ENCODE results near the gene FKBP1B. TPM values are rescaled to one million over a fixed set of nuclear protein-coding genes. Genes with fewer than 3 reads are reported as not detected.
"Not testable (repeated sequence)": the region's sequence is repeated elsewhere in the genome, so short reads cannot be mapped to it uniquely, and the experiment has no call there.

Gene FKBP1B
- total RNA-seq, 1 donor from 2014 or later: 22.8 TPM

DNA sequence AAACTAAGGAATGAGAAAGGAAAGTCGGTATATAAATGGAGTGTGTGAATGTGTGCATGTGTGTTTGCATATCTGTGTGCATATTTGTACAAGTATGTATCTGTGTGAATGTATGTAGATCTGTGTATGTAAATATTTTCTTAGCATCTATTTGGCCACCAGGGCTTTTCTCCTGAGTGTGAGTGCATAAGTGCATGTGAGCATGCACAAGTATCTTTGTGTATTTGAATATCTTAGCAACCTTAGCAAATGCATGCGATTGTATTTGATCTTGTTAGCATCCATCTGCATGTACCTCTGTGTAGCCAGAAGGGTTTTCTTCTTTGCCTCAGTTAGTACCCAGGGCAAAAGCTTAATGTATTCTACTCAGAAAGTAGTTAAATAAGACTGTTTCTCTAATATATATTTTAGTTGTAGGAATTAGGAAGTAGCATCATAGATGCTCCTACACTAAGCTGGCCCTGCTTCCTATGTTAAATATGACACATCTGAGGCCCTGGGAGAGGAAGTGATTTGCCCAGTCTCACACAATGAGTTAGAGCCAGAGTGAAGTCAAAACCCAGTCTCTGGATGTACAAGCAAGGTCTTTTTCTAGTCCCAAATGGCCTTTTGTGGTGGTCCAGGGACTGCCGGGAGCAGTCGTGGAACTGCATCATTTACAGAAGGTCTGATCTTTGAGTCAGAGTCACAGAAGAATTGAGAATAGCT, 9.2 kb downstream of the FKBP1B start:
- no peak for DNase-seq (ENCODE audit: low read depth, low spot score)

DNA sequence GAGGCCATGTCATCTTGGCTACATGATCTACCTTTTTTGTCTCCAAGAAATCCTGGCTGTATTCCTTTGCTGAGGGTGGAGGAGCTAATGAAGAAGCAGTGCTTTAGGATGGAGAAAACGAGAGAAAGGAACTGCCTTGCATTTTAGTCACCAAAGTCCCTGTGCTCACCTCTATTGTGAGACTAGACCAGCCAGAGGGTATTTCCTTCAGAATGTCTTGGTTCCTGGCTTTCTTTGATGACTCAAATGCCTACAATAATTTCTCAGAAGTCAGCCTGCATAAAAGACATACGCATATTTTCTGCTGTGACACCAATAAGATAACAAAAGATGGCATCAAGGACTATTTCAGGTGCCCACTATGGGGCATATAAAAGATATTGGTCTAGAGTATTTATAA, 15.8 kb downstream of the FKBP1B start:
- DNase-seq (ENCODE audit: low read depth, low spot score): no peak

DNA sequence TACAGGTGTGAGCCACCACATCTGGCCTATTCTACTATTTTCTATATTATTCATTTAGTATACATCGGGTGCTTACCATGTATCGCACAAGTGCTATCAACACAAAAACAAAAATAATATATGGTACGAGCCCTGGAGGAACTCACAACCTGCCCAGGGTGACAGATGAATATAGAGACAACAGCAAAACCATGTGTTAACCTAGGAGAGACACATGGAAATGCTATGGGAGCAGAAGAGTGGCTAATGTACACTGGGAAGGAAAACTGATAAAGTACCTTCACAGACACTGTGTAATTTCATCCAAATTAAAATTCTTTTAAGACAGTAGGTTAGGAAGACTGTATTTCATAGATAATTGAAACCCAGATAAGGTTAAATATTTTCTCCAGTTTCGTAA, 22.7 kb downstream of the FKBP1B start:
- DNase-seq (ENCODE audit: low read depth, low spot score): no peak

- DNase-seq (ENCODE audit: low read depth, low spot score): no peak
Measured at GRCh38 chr2:24073816-24074215, 24.3 kb downstream of the FKBP1B start.

DNA sequence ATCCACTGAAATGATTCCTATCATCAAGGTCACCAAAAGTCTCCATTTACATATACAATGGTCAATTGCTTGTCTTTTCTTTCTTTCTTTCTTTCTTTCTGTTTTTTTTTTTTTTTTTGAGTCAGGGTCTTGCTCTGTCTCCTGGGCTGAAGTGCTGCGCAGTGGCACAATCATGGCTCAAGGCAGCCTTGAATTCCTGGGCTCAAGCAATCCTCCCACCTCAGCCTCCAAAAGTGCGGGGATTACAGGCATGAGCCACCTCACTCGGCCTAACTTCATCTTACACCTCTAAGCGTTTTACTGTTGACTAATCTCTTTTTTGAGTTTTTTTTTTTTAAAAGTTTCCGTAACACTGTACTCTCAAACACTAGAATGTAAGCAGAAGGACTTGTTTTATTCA, 25.7 kb downstream of the FKBP1B start:
- DNase-seq (ENCODE audit: low read depth, low spot score): no peak

DNA sequence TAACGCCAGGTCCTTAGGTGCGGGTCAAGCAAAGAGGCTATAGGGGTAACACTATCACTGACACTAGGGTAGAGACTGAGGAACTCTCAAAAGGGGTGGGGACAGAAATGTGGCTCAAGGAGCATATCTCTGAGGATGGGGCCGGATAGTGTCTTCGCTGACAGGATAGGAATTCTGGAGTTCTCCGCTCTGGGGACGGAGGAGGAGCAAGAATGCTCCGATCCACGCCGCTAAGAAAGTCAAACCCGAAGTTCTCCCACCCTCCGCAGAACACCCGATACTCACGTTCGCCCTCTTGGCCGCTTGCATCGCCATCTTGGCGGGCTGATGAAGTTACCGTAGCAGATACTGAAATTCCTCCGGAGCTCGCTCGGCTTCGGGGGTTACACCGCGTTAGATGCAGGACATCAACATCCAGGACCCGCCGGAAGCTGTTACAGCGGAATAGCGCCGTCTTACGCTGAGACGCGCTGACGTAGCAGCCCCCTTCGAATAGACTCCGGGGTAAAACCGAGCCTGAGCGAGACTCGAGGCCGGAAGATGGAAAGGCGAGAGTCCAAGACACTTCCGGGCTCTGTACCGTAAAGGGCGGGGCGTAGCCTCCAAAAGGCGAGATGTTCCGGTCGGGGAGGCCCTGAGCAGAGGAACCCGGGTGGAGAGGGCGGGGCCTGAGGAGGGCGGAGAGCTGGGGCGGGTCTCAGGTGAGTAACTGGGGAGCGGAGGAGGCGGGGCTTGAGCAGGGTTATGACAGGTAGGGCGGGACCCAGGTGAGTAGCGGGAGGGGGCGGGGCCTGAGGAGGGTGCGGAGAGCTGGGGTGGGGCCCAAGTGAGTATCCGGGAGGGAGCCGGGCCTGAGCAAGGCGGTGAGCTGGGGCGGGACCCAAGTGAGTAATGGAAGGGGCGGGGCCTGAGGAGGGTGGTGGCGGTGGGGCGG, 26.6 kb downstream of the FKBP1B start, which contains the start of gene SF3B6:
TSS of gene SF3B6 (minus strand) at position 412 of the 934 bp plus-strand sequence. CDS start at position 315, 97 bp downstream.
- DNase-seq (ENCODE audit: low read depth, low spot score): peak; percentile 93

DNA sequence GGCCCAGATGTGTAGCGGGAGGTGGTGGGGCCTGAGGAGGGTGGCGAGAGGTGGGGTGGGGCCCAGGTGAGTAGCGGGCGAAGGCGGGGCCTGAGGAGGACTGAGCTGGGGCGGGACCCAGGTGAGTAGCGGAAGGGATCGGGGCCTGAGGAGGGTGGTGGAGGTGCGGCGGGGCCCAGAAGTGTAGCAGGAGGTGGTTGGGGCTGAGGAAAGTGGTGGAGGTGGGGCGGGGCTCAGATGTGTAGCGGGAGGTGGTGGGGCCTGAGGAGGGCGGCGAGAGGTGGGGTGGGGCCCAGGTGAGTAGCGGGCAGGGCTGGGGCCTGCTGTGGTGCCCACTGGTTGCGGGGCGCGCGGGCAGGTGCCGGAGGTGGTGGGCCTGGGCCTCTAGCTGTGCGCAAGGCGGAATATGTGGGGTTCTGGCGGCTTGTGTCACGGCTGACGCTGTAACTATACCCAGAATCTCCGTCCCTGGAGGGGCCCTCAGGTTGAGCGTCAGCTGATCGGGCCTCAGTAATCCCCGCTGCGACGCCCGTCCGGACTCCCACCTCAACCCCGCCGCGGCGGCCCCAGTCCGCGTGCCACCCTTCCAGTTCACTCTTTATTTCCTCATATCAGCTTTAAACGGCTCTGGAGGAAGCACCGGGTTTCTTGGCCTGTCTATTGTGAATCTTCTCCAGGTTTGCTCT, 27.5 kb downstream of the FKBP1B start:
- no peak for DNase-seq (ENCODE audit: low read depth, low spot score)

DNA sequence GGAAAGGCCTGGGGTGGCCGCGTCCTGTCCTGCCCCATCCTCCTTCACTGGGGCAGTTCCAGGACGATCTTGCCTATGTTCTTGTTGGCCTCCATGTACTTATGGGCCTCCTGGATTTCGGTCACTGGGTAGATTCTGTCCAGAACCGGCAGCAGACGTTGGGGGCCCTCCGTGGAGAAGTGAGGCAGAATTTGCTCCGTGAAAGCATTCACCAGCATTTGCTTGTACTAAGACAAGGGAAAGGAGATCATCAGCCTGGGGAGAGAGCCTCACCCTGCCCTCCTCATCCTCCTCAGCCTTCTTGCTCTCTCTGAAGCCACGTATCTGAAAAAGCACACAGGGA, 28.0 kb downstream of the FKBP1B start:
- DNase-seq (ENCODE audit: low read depth, low spot score): no peak

- no peak for DNase-seq (ENCODE audit: low read depth, low spot score)
Measured at GRCh38 chr2:24077879-24078278, 28.3 kb downstream of the FKBP1B start.

GRCh38 chr2:24080701-24081100, 31.2 kb downstream of the FKBP1B start:
- DNase-seq (ENCODE audit: low read depth, low spot score): no peak

GRCh38 chr2:24082787-24083566, 33.4 kb downstream of the FKBP1B start:
- DNase-seq (ENCODE audit: low read depth, low spot score): no peak

DNA sequence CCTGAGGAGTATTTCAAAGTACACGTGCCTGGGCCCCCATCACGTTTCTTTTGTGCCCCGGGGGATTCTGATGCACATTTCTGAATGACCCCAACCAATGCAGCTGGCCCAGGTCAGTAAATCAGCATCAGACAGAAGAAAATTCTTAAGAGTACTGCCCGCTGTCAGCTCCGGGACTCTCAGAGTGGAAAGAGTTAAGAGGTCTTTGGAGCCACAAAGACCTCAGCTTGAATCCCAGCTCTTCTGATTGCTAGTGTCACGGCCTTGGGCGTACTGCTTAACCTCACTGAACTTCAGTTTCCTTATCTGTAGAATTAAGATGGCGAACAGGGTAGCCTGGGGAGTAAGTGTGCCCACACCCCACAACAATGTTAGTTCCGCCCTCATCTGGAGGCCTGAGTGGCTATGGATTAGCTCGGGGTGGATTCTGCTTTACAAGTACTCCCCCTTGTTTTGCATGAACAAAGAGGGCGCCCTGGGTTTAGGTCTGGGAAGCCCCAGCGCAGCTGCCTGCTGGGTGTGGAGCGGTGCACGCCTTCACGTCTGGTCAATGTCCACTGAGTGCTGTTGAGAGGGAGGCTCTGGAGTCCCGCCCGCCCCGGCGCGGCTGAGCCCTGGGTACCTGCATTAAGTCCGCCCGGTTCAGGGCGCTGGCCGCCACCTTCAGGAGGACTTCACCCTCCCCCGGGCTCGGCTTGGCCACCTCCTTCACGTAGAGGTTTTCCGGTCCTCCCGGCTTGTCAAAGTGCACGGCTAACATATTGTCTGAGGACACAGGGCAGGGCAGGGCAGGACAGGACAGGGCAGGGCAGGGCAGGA, 34.2 kb downstream of the FKBP1B start:
- peak; percentile 40 for DNase-seq (ENCODE audit: low read depth, low spot score)

GRCh38 chr2:24084386-24085199, 35.1 kb downstream of the FKBP1B start, which contains the start of gene TP53I3:
TP53I3 (minus strand) TSS chr2:24084834; CDS start chr2:24084326, 508 bp downstream.
- peak; percentile 74 for DNase-seq (ENCODE audit: low read depth, low spot score)

GRCh38 chr2:24085200-24085489, 35.6 kb downstream of the FKBP1B start:
- DNase-seq (ENCODE audit: low read depth, low spot score): no peak

DNA sequence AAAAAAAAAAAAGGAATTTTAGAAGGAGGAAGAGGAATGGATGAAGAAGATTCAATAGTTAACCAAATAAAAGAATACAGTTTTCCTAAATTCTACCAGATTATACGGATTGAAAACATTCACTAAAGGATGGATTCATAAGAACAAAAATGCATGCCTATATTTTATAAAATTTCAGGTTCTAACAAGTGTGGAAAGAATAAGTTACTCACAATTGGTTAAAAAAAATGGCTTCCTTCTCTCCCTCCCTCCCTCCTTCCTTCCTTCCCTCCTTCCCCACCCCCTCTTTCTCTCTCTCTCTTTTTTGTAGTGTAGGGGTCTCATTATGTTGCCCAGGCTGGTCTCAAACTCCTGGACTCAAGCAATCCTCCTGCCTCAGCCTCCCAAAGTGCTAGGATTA, 36.7 kb downstream of the FKBP1B start:
- no peak for DNase-seq (ENCODE audit: low read depth, low spot score)

GRCh38 chr2:24087032-24087431, 37.5 kb downstream of the FKBP1B start:
- no peak for DNase-seq (ENCODE audit: low read depth, low spot score)

DNA sequence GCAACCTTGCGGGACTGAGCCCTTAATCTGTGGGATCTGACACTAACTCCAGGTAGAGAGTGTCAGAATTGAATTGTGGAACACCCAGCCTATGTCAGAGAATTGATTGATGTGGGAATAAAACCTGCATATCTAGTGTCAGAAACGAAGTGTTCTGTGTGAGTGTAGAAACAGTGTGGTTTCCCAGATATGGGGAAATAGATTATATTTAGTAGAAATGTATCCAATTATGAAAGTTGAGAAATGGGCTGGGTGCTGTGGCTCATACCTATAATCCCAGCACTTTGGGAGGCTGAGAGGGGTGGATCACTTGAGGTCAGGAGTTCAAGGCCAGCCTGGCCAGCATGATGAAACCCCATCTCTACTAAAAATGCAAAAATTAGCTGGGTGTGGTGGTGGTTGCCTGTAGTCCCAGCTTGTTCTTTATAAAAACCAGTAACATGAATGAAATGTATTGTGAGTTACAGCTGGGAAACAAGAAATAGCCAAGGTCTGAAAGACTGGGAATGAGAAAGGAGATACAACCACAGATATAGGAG, 39.3 kb downstream of the FKBP1B start:
- DNase-seq (ENCODE audit: low read depth, low spot score): no peak

DNA sequence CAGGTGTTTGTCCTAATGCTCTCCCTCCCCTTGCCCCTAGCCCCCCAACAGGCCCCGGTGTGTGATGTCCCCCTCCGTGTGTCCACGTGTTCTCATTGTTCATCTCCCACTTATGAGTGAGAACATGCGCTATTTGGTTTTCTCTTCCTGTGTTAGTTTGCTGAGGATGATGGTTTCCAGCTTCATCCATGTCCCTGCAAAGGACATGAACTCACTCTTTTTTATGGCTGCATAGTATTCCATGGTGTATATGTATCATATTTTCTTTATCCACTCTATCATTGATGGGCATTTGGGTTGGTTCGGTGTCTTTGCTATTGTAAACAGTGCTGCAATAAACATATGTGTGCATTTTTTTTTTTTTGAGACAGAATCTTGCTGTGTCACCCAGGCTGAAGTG, 43.7 kb downstream of the FKBP1B start:
- DNase-seq (ENCODE audit: low read depth, low spot score): not testable (repeated sequence)

DNA sequence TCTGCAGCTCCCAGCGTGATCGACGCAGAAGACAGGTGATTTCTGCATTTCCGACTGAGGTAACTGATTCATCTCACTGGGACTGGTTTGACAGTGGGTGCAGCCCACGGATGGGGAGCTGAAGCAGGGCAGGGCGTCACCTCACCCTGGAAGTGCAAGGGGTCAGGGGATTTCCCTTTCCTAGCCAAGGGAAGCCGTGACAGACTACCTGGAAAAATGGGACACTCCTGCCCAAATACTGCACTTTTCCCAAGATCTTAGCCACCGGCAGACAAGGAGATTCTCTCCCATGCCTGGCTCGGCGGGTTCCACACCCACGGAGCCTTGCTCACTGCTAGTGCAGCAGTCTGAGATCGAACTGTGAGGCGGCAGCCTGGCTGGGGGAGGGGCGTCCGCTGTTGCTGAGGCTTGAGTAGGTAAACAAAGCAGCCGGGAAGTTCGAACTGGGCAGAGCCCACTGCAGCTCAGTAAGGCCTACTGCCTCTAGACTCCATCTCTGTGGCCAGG, 45.7 kb downstream of the FKBP1B start:
- not testable (repeated sequence) for DNase-seq (ENCODE audit: low read depth, low spot score)

Data from pulmonary artery endothelial cell (primary cell).